ENCODE measurements around the gene ZNF273.

DNA sequence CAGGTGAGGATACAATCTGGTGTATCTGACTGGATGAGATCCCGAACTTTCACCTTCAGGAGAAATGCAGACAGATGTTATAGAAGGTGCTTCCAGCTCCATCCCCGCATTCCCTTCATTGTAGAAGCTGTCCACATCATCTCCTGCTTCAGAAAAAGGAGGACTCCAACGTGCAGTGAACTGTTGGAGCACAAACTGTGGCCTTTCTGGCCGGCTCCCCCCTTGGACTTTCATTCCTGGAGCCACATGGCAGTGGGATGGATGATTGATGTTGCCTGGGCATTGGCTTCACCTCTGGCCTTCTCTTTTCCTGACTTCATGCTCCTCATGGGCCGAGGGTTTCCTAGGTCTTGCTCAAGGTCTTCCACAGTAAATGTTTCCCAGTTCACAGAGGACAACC lies 29.6 kb upstream of the ZNF273 start:
- TF ChIP-seq, protein P1, sequence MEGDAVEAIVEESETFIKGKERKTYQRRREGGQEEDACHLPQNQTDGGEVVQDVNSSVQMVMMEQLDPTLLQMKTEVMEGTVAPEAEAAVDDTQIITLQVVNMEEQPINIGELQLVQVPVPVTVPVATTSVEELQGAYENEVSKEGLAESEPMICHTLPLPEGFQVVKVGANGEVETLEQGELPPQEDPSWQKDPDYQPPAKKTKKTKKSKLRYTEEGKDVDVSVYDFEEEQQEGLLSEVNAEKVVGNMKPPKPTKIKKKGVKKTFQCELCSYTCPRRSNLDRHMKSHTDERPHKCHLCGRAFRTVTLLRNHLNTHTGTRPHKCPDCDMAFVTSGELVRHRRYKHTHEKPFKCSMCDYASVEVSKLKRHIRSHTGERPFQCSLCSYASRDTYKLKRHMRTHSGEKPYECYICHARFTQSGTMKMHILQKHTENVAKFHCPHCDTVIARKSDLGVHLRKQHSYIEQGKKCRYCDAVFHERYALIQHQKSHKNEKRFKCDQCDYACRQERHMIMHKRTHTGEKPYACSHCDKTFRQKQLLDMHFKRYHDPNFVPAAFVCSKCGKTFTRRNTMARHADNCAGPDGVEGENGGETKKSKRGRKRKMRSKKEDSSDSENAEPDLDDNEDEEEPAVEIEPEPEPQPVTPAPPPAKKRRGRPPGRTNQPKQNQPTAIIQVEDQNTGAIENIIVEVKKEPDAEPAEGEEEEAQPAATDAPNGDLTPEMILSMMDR (IDR thresholded peaks at IDR 0.05; ENCODE audit: low read length): no peak
- TF ChIP-seq EZH2 (IDR thresholded peaks at IDR 0.05; ENCODE audit: borderline replicate concordance, low read length): no peak
